GM12878 (cell line): ENCODE results near the gene CHST15. TPM values are rescaled to one million over a fixed set of nuclear protein-coding genes. Genes with fewer than 3 reads are reported as not detected.

Source experiments
- ATAC-seq: fragments of 200-7000 bp; cut with Tn5 transposase; 3 replicates; pipeline ENCODE4 v1.9.1; 2020; ENCODE audit warnings: mild to moderate bottlenecking, moderate library complexity
- BruUV-seq: library from RNA; stranded (reverse); fragments of 400-500 nt; replicated peaks from 2 replicates; lab custom pipeline; 2021; lab: Mats Ljungman, UMichigan
- CTCF ChIA-PET: fragments of 300-600 bp; sonication (Branson Sonifier 250); formaldehyde crosslinking; extraction: SDS; loops from one replicate; lab custom pipeline; 2021; ENCODE audit warnings: inconsistent platforms; lab: Yijun Ruan, JAX
- POLR2A ChIA-PET: fragments of 350-600 bp; formaldehyde crosslinking; extraction: SDS; loops from one replicate; lab custom pipeline; 2021; ENCODE audit warnings: inconsistent platforms; lab: Charles Lee
- RAD21 ChIA-PET: fragments of 300-600 bp; sonication (Branson Sonifier 250); formaldehyde crosslinking; loops from one replicate; lab custom pipeline; 2023; ENCODE audit warnings: antibody characterized with exemption; ENCODE audit not compliant: unreplicated experiment; lab: Charles Lee
- SMC1A ChIA-PET: fragments of 300-600 bp; sonication (Branson Sonifier 250); formaldehyde crosslinking; loops from one replicate; lab custom pipeline; 2023; ENCODE audit not compliant: unreplicated experiment, uncharacterized antibody; lab: Charles Lee
- DNase-seq: peaks from one replicate; pipeline ENCODE4 v3.0.0-alpha.2; 2011; ENCODE audit warnings: low read depth, low spot score
- FAIRE-seq: peaks from 3 replicates; lab custom pipeline; 2011; peaks lifted over from hg19 to GRCh38; lab: Jason Lieb, UNC
- H2AFZ ChIP-seq: 2 replicates; pipeline ENCODE4 v1.6.0; 2011; ENCODE audit warnings: low read depth, low read length, control low read depth; ENCODE audit not compliant: control insufficient read depth
- H3K27ac ChIP-seq: 2 replicates; pipeline ENCODE4 v1.5.1; 2011; ENCODE audit warnings: control low read depth; ENCODE audit not compliant: control insufficient read depth, insufficient read depth
- H3K27me3 ChIP-seq, 2 experiments: replicated peaks in 1 of 2; 2 replicates each; pipeline versions ENCODE4 v1.6.0 to v1.6.1; 2011; ENCODE audit warnings: low read length in 1 of 2; ENCODE audit not compliant: control insufficient read depth in 2 of 2, insufficient read depth in 2 of 2
- H3K36me3 ChIP-seq, 2 experiments: 2 replicates each; pipeline ENCODE4 v1.5.1; 2011; ENCODE audit warnings: low read length in 1 of 2; ENCODE audit not compliant: control insufficient read depth in 2 of 2, insufficient read depth in 2 of 2
- H3K4me1 ChIP-seq: 2 replicates; pipeline ENCODE4 v1.6.1; 2011; ENCODE audit warnings: mild to moderate bottlenecking, low read length, moderate library complexity, mixed read lengths; ENCODE audit not compliant: control insufficient read depth, insufficient read depth
- H3K4me2 ChIP-seq: 2 replicates; pipeline ENCODE4 v1.6.0; 2011; ENCODE audit warnings: control low read depth; ENCODE audit not compliant: control insufficient read depth, insufficient read depth
- H3K4me3 ChIP-seq: fragments of 200-600 bp; sonication (generic); 2 replicates; pipeline ENCODE4 v1.5.1; 2016
- H3K79me2 ChIP-seq: 2 replicates; pipeline ENCODE4 v1.6.0; 2011; ENCODE audit warnings: low read length; ENCODE audit not compliant: control insufficient read depth, insufficient read depth
- H3K9ac ChIP-seq: 2 replicates; pipeline ENCODE4 v1.8.0; 2011; ENCODE audit warnings: low read length, control low read depth, mixed read lengths; ENCODE audit not compliant: control insufficient read depth, insufficient read depth
- H3K9me3 ChIP-seq: replicated peaks from 3 replicates; pipeline ENCODE4 v1.5.1; 2011; ENCODE audit warnings: mild to moderate bottlenecking, low read length; ENCODE audit not compliant: control insufficient read depth, insufficient read depth
- H4K20me1 ChIP-seq: 2 replicates; pipeline ENCODE4 v1.6.0; 2011; ENCODE audit not compliant: control insufficient read depth, insufficient read depth
- HDAC2 ChIP-seq: fragments of 200-600 bp; sonication (generic); IDR thresholded peaks from 2 replicates; pipeline ENCODE4 v1.6.1; 2017
- NFYB ChIP-seq: IDR thresholded peaks from 2 replicates; pipeline ENCODE4 v1.6.1; 2011; ENCODE audit warnings: low read depth, mild to moderate bottlenecking, low read length, improper control_type of control experiment, moderate library complexity; ENCODE audit not compliant: insufficient read depth
- STAT3 ChIP-seq: IDR thresholded peaks from 2 replicates; pipeline ENCODE4 v1.6.1; 2011; ENCODE audit warnings: low read depth, low read length, improper control_type of control experiment
- WGBS: methylation state at CpG from one replicate; pipeline ENCODE4 v1.1.6; 2016; ENCODE audit warnings: low lambda C conversion rate; ENCODE audit not compliant: insufficient replicate concordance, insufficient coverage; ENCODE audit errors: missing lambda C conversion rate; 5-methylcytosine and 5-hydroxymethylcytosine counted together
- in situ Hi-C: fragments of 300-500 bp; cut with MboI; formaldehyde crosslinking; loops from 9 replicates; pipeline ENCODE4 v1.14.3; 2018; ENCODE audit warnings: mixed read lengths
- intact Hi-C: fragments of 100-400 bp; cut with micrococcal nuclease; formaldehyde crosslinking; loops from one replicate; pipeline ENCODE4 v1.14.2; 2022; ENCODE audit not compliant: unreplicated experiment
- polyA plus RNA-seq, 11 experiments: library from polyadenylated mRNA; depleted of rRNA in 4 of 11; unstranded in 6 of 11; stranded (reverse) in 5 of 11; fragments of >200 nt; fragmentation: Nextera tagmentation in 4 of 11; fragmentation: Illumina TruSeq in 1 of 11; extraction: Ambion mirVana in 4 of 11; extraction: Trizol in 1 of 11; gene quantifications; 1 replicate in 1 of 11; 2 replicates in 10 of 11; pipeline versions ENCODE4 v1.2.1 to v1.2.3, GENCODE V29; 2011 to 2016; ENCODE audit warnings: inconsistent platforms in 2 of 11, missing spikeins in 2 of 11, low read depth in 1 of 11
- total RNA-seq, 4 experiments: library from RNA; depleted of rRNA in 3 of 4; stranded (reverse); fragments of >200 nt in 3 of 4; fragmentation: Illumina TruSeq in 1 of 4; extraction: Trizol in 1 of 4; gene quantifications; 2 replicates each; pipeline versions ENCODE4 v1.2.1 to v1.2.3, GENCODE V29; 2013 to 2021
- TF ChIP-seq, protein P1 (sequence below): fragments of 450-650 bp; IDR thresholded peaks from 2 replicates; pipeline ENCODE4 v1.6.1; 2014; ENCODE audit warnings: mild to moderate bottlenecking
- TF ChIP-seq, protein P2 (sequence below): fragments of 450-650 bp; IDR thresholded peaks from 2 replicates; pipeline ENCODE4 v1.6.1; 2017; ENCODE audit warnings: borderline replicate concordance
- TF ChIP-seq, protein P3 (sequence below): IDR thresholded peaks from 2 replicates; pipeline ENCODE4 v1.6.1; 2011; ENCODE audit warnings: borderline replicate concordance, low read depth, mild to moderate bottlenecking, moderate library complexity, mixed read lengths, low read length; ENCODE audit not compliant: insufficient read depth; ENCODE audit errors: extremely low read length
- TF ChIP-seq, protein P4 (sequence below): fragments of 450-650 bp; IDR thresholded peaks from 2 replicates; pipeline ENCODE4 v1.6.1; 2017; ENCODE audit warnings: low read depth, mild to moderate bottlenecking, moderate library complexity

The CHST15 gene
- total and polyA plus RNA-seq, 10 of the 15 experiments (the other 5 are each of a cell fraction or from before 2014, with no cell fraction given): 0.02 to 0.53 (median 0.05) TPM; not detected in 1

DNA sequence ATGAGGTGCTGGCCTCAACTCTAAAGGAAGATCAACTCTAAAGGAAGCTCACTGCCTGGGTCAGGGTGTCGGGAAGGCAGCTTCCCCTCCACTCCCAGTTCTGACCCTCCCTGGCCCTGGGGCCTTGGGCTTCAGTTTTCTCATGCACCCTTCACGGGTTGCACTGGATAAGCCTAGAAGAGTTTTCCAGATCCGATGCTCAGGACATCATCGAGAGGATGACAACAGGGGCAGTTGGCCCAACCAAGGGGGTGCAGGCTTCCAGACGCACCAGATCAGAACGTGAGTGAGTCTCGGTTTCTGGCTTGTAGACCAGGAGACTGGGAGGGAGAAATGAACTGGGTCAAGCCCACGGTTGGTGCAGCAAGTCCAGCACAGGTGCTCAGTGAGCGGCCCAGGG, 34.2 kb upstream of the CHST15 start:
- ChIA-PET CTCF (interaction anchor here (0.6 to 0.7 kb wide), 2 partner anchors 162 to 698 kb away, joined by 3 read pairs; no protein-coding TSS in a partner anchor), POLR2A (no interaction called here), SMC1A (no interaction called here), RAD21 (interaction anchor here (1.1 kb wide), 1 partner anchor 23 kb away, joined by 3 read pairs; no protein-coding TSS in a partner anchor)
- Histone ChIP-seq H3K4me2 (no peak overlapping the region), H3K4me3 (no peak overlapping the region), H4K20me1 (no peaks in the 10 kb centered on the region), H3K27ac (no peak overlapping the region), H3K36me3 (no peaks in the 10 kb centered on the region), H2AFZ (no peak overlapping the region), H3K79me2 (no peaks in the 10 kb centered on the region), H3K4me1 (peaks cover 7% of the 10 kb centered on the region; the same call in 1 of the 2 replicates), H3K9ac (no peak overlapping the region), H3K9me3 (no peaks in the 10 kb centered on the region; the same call in 2 of the 3 replicates), H3K27me3 (peaks cover 0 to 4% of the 10 kb centered on the region in 2 experiments; a peak in 2 of 4 replicates)
- ATAC-seq (no peak), DNase-seq (no peak), FAIRE-seq (no peak)
- 54% methylated on average over 9 of the region's 9 CpGs for WGBS
- TF ChIP-seq, protein P1, sequence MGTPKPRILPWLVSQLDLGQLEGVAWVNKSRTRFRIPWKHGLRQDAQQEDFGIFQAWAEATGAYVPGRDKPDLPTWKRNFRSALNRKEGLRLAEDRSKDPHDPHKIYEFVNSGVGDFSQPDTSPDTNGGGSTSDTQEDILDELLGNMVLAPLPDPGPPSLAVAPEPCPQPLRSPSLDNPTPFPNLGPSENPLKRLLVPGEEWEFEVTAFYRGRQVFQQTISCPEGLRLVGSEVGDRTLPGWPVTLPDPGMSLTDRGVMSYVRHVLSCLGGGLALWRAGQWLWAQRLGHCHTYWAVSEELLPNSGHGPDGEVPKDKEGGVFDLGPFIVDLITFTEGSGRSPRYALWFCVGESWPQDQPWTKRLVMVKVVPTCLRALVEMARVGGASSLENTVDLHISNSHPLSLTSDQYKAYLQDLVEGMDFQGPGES: no peak
- TF ChIP-seq STAT3: no peak
- TF ChIP-seq, protein P2, sequence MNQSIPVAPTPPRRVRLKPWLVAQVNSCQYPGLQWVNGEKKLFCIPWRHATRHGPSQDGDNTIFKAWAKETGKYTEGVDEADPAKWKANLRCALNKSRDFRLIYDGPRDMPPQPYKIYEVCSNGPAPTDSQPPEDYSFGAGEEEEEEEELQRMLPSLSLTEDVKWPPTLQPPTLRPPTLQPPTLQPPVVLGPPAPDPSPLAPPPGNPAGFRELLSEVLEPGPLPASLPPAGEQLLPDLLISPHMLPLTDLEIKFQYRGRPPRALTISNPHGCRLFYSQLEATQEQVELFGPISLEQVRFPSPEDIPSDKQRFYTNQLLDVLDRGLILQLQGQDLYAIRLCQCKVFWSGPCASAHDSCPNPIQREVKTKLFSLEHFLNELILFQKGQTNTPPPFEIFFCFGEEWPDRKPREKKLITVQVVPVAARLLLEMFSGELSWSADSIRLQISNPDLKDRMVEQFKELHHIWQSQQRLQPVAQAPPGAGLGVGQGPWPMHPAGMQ: no peak
- no peak for TF ChIP-seq HDAC2
- TF ChIP-seq NFYB: no peak
- TF ChIP-seq, protein P3, sequence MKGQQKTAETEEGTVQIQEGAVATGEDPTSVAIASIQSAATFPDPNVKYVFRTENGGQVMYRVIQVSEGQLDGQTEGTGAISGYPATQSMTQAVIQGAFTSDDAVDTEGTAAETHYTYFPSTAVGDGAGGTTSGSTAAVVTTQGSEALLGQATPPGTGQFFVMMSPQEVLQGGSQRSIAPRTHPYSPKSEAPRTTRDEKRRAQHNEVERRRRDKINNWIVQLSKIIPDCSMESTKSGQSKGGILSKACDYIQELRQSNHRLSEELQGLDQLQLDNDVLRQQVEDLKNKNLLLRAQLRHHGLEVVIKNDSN: no peak
- TF ChIP-seq, protein P4, sequence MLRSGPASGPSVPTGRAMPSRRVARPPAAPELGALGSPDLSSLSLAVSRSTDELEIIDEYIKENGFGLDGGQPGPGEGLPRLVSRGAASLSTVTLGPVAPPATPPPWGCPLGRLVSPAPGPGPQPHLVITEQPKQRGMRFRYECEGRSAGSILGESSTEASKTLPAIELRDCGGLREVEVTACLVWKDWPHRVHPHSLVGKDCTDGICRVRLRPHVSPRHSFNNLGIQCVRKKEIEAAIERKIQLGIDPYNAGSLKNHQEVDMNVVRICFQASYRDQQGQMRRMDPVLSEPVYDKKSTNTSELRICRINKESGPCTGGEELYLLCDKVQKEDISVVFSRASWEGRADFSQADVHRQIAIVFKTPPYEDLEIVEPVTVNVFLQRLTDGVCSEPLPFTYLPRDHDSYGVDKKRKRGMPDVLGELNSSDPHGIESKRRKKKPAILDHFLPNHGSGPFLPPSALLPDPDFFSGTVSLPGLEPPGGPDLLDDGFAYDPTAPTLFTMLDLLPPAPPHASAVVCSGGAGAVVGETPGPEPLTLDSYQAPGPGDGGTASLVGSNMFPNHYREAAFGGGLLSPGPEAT: no peak
- BruUV-seq: no TSS peak
- intact Hi-C loops (no loop called here), in situ Hi-C loops (no loop called here)
